ENCODE results near the gene SLC5A11.
"Not testable (repeated sequence)": the region's sequence is repeated elsewhere in the genome, so short reads cannot be mapped to it uniquely, and the experiment has no call there.

Gene SLC5A11

DNA sequence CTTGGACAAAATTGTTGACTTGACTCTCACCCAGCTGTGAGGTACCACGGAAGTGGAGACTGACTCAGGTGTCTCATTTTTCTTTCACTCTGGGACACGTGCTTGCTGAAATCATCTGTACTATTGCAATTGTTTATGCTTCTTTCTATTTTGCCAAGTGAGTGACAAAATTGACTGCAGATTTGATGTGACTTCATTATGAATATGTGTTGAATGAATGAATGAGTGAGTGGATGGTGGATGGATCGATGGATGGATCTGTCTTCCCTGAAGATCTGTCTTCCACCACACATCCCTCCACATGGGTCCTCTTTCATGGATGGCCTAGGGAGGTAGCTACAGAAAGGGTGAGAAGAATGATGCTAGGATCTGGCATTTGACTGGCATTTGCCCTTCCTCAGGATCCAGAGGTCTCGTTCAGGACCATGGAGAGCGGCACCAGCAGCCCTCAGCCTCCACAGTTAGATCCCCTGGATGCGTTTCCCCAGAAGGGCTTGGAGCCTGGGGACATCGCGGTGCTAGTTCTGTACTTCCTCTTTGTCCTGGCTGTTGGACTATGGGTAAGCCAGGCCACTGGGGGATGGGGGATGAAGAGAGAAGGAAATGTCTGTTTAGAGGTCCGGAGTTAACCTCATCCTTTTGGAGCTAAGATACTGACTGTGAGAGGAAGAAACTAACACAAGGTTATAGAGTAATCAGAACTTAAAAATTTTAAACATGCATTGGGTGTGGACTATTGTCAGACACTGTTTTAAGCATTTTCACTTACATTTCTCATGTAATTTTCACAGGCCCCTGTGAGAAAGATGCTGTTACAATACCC lies 12.7 kb downstream of the SLC5A11 start:
- DNase-seq, result peak; percentile 54

DNA sequence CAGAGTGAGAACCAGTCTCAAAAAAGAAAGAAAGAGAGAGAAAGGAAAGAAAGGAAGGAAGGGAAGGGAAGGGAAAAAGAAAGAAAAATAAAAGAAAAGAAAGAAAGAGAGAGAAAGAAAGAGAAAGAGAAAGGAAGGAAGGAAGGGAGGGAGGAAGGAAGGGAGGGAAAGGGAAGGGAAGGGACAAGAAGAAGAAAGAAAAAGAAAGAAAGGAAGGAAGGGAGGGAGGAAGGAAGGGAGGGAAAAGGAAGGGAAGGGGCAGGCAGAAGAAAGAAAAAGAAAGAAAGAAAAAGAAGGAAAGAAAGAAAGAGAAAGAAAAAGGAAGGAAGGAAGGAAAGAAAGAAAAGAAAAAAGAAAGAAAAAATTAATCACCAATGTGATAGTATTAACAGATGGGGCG lies 15.7 kb downstream of the SLC5A11 start:
- no peak for DNase-seq

DNA sequence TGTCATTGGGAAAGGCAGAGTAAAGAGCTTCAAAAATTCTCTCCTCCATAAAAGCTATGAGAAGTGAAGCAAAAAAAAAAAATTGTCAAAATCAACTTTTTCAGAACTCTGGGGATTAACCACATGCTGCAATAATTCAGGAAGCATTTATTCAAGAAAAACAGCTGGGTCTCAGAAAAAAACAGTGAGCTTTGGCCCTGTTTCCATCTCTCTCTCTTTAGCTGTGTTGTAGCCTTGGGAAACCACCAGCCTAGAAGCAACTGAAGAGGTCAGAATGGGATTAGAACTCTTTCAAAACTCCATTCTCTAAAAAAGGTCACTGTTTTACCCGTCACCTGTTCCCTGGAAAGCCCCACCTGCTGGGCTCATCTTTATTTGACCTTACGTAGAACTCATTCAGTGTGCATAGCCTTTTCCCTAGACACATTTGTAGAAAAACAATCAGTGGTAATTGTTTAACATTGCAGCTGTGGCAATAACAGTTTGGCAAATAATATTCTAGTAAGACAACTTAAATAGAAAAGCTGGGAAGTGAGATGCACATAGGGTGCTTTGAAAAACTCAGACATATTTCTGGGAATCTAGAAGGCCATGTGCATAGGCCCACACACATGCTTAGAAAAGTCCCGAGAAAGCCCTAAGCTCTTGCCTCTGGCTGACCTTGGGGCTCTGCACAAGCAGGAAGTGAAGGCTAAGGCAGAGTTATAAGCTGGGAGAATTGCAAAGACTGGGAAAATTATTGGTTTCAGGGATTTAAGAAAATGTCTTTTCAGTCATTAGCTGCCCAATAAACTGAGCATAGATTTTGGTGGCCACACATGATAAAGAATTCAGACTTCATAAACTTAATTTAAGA lies 18.0 kb downstream of the SLC5A11 start:
- DNase-seq, result no peak

DNA sequence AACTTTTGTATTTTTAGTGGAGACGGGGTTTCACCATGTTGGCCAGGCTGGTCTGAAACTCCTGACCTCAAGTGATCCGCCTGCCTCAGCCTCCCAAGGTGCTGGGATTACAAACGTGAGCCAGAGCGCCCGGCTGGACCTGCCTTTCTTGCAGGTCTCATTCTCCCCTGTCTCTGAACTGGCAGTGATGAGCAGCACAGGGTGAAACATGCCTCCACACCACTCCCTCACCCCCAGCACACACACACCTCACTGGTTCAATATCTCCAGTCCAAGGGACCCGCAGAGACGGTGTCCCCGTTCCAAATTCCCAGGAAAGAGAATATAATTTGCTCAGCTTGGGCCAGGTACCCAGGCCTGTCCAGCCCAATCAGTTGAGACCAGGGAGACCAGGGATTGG lies 23.3 kb downstream of the SLC5A11 start:
- no peak for DNase-seq

DNA sequence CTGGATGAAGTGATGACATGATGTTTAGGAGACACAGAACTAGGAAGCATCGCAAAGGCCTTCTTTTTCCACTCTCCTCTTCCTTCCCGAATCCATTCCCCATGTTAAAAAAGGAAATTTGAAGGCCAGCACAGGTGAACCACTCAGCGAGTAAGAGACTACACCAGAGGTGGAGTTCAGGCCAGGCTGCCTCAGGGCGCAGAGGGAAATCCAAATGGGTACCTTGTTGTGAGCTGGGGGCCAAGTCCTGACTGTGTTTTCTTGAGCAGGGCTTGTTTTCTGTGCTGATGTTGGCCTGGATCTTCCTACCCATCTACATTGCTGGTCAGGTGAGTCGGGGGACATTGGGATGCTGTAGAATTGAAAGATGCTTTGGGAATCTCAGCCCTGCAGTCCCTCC lies 26.1 kb downstream of the SLC5A11 start:
- no peak for DNase-seq

DNA sequence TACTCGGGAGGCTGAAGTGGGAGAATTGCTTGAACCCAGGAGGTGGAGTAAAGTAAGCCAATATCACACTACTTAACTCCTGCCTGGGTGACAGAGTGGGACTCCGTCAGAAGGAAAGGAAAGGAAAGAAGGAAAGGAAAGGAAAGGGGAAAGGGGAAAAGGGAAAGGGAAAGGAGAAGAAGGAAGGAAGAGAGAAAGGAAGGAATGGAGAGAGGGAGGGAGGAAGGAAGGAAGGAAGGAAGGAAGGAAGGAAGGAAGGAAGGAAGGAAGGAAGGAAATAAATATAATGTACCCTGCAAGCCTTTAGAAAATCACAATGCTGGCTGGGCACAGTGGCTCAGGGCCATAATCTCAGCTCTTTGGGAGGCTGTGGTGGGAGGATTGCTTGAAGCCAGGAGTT lies 27.3 kb downstream of the SLC5A11 start:
- DNase-seq, result no peak

DNA sequence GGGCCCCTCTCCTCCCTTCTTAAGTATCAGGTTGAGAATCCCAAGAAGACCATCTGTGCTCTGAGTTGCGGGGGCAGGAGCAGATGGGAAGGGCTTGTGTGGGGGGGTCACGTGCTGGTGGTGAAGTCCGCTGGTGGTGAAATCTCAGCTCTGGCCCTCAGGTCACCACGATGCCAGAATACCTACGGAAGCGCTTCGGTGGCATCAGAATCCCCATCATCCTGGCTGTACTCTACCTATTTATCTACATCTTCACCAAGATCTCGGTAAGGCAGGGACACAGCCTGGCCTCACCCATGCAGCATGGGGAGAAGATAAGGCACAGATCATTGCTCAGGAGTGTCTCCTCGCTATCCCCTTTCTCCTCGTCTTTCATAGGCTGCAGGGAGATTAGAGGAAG lies 29.7 kb downstream of the SLC5A11 start:
- DNase-seq, result no peak

DNA sequence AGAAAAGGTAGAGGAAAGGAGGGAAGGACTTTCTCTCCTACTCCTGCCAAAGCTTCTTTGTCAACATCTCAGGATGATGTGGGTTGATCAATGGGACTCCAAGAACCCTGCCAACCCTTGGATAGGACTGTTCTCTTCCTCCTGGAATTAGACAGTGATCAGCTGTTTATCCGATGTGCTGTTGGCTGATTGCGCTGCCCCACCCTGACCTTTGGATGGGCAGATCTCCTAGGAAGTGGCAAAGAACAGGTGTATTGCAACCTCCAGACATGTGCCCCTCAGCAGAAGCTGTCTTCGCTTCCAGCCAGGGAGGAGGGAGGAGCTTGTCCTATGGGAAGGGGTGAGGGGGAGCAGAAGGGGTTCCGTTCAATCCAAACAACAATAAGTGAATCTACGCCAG lies 30.5 kb downstream of the SLC5A11 start:
- no peak for DNase-seq

DNA sequence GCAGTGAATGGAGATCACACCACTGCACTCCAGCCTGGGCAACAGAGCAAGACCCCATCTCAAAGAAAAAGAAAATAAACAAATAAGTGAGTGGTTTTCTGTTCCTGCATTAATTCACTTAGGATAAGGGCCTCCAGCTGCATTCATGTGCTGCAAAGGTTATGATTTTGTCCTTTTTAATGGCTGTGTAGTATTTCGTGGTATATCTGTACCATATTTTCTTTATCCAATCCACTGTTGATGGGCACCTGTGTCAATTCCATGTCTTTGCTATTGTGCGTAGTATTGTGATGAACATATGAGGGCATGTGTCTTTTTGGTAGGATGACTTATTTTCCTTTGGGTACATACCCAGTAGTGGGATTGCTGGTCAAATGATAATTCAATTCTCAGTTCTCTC lies 33.9 kb downstream of the SLC5A11 start:
- no peak for DNase-seq

DNA sequence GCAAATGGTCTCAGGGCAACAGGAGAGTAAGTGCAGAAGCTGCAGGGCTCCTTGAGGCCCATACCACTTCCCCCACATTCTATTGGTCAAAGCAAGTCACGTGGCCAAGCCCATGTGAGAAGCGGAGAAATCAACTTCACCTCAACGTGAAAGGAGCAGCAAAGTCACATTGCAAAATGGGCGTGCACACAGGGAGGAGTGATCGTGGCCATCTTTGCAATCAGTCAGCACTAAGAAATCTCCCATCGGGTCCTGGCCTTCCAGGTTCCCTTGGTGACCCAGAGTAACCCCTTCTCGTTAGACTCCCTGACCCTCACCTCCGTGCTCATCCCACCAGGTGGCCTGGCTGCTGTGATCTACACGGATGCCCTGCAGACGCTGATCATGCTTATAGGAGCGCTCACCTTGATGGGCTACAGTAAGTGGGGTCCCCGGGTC lies 38.0 kb downstream of the SLC5A11 start:
- DNase-seq, result peak; percentile 6

DNA sequence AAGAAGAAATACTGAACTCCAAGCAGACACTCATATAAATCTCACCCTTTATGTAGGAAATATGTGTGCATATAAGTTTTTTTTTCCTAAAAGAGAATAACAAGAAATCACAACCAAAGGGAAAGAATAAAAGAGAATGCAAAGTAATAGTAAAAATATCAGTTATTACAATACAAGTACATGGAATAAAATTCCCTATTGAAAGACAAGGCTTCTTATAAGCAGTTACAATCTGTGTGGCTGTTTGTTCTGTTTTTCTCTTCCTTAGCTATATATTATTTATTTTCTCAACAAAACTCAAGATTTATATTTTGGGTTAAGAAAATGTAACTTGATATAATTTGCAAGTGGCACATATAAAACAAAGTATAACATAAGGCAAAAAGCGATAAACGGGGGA lies 41.7 kb downstream of the SLC5A11 start:
- no peak for DNase-seq

DNA sequence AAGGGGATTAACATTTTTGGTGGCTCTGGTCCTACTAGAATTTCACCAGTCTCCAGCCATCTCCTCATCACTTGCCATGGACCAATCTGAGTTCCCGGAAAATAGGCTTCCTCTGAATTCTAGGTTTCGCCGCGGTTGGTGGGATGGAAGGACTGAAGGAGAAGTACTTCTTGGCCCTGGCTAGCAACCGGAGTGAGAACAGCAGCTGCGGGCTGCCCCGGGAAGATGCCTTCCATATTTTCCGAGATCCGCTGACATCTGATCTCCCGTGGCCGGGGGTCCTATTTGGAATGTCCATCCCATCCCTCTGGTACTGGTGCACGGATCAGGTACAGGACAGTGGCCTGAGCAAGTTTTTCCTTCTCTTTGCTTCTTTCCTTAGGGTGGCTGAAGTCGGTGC lies 45.0 kb downstream of the SLC5A11 start:
- no peak for DNase-seq

DNA sequence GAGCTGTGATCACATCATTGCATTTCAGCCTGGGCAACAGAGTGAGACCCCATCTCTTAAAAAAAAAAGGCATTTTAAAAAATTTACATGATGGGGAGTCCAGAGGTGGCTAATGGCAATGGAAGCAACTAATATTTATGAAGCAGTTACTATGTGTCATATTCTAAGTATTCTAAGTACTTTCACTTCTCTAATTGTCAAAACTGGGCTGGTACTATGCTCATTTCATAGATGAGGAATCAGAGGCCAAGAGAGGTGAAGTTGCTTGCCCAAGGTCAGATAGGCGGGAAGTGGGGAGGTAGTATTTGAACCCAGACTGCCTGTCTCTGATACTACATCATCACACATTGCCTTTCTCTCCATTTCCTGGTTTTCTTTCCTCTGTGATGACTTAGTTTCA lies 50.7 kb downstream of the SLC5A11 start:
- no peak for DNase-seq

DNA sequence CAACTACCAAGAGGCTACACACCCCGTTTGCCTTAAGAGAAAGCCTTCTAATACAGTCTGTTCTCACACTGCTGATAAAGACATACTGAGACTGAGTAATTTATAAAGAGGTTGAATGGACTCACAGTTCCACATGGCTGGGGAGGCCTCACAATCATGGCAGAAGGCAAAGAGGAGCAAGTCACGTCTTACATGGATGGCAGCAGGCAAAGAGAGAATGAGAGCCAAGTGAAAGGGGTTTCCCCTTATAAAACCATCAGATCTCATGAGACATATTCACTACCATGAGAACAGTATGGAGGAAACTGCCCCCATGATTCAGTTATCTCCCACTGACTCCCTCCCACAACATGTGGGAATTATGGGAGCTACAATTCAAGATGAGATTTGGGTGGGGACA lies 51.8 kb downstream of the SLC5A11 start:
- not testable (repeated sequence) for DNase-seq

DNA sequence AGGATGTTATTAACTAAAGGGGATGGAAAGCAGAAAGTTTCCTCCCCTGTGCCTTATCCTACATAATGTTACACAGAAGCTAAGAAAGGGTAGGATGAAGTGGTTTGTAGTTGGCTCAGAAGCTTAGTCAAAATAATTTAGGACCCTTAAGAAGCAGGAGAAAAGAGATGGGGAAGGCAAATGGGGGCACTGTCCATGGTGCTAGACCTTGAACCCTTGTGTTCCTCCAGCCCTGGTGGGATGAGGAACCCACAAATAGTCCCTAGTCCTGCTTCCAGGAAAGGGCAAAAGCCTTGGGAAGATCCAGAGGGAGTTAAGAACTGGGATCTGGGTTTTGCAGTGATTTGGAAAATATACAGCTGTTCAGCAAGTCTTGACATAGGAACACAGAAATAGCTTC lies 54.5 kb downstream of the SLC5A11 start:
- DNase-seq, result no peak

DNA sequence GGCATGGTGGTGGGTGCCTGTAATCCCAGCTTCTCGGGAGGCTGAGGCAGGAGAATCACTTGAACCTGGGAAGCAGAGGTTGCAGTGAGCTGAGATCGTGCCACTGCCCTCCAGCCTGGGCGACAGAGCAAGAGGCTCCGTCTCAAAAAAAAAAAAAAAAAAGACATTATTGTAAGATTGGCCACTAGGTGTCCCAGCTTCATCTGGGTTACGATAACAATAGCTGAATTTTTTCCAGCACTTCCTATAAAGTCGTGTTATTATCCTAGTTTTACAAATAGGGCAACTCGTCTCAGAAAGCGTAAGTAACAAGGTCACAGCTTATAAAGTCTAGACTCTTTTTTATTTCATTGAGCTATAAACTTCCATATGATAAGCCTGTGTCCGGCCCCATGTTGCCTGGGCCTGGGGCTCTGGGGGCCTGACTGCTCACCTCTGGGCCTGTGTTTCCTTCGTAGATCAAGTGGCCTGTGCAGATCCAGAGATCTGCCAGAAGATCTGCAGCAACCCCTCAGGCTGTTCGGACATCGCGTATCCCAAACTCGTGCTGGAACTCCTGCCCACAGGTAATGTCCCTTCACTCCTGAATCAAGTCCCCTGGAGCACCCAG lies 60.5 kb downstream of the SLC5A11 start:
- peak; percentile 36 for DNase-seq

DNA sequence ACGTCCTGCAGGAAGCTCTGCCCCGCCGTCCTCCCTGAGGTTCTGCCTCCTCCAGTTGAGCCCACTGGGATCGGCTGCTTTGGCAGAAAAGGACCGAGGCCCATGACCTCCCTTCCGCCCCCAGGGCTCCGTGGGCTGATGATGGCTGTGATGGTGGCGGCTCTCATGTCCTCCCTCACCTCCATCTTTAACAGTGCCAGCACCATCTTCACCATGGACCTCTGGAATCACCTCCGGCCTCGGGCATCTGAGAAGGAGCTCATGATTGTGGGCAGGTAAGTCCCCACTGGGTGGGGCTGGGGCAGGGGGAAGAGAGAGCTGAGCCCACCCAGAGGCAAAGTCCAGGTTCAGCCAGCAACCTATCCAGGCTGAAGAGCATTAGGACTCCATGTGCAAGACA lies 61.1 kb downstream of the SLC5A11 start:
- no peak for DNase-seq

DNA sequence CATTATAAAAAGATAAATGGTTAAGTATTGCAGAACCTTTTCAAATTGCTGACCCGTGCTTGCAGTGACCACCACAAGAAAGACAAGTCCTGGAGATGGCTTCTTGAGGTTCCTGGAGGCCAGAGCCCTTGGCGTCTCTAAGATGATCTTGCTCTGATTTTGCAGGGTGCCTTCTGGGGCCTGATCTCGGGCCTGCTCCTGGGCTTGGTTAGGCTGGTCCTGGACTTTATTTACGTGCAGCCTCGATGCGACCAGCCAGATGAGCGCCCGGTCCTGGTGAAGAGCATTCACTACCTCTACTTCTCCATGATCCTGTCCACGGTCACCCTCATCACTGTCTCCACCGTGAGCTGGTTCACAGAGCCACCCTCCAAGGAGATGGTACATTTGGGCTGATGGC lies 63.0 kb downstream of the SLC5A11 start:
- DNase-seq, result no peak

DNA sequence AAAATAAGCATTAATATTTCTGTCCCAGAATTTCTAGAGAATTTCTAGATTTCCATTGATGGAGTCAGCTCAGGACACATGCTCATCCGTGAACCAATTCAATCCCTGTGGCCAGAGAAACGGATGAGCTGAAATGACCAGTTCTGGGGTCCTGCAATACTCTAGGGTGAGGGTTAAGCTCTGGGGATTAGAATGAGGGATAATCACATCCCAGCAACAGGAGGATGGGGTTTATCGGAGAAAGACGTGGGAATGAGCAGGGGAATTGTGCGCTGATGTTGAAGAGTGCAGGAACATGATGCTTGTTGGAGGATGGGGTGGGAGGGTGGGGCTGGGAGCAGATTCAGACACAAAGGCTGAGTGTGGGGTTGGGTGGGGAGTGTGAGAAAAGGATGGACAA lies 64.1 kb downstream of the SLC5A11 start:
- no peak for DNase-seq

DNA sequence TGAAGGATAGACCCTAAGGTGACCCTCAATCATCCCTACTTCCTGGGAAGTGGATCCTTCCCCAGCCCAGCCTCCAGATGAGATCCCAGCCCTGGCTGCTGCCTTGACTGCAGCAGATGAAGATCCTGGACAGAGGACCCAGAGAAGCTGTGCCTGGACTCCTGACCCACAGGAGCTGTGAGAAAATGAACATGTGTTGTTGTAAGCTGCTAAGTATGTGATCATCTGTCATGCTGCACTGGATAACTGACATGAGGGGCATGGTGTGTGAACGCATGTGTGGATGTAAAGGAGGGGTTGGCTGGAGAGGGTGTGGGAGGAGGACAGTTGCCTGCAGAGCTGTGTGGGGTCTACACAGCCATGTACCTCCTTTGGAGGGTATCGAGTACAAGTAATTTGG lies 69.3 kb downstream of the SLC5A11 start:
- no peak for DNase-seq

DNA sequence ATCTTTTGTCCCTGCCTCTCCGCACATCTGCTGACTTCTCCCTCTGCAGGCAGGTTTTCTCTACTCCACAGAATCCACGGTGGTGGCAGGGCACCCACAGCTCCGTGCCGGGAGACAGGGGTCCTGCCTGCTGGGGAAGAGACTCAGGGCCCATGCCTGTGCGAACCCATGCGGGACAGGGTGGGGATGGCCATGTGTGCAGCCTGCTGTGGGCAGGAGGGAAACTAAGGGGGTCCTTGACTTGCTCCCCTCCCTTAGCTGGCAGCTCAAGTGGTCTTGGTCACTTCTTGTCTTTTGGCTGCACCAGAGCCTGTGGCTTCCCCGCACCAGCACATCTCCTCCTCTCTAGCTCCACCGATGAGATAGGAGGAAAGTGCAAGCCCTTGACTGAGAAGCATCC lies 69.8 kb downstream of the SLC5A11 start:
- DNase-seq, result no peak

DNA sequence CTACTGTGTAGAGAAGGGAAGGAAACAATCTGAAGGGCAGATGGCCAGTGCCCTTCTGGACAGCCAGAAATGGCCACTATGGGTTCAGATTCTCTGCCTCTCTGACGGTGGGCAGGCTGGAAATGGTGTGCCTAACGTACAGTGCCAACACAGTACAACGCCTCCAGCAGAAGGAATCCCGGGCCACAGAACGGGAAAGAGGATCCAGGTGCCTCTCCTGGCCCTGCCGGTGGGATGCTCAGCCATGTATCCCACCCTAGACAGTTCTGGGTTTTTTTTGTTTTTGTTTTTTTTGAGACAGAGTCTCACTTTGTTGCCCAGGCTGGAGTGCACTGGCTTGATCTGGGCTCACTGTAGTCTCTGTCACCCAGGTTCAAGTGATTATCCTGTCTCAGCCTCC lies 71.5 kb downstream of the SLC5A11 start:
- DNase-seq, result no peak

DNA sequence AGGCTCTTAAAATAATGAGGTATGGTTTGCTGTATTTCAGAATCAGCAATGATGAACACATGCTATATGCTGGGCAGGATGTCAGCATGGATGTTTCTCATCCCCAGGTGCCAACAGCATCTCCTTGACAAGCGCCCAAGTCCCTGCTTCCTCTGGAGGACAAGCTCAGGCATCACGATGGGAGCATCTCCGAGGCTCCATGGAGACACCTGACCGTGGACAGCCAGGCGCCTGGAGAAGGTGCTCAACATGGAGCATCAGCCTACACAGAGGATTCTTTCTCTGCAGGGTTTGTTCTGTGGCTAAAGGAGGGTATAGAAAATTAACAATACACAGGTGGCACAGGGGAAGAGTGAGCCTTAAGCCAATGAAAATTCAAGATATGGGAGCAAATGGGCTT lies 72.1 kb downstream of the SLC5A11 start:
- no peak for DNase-seq

DNA sequence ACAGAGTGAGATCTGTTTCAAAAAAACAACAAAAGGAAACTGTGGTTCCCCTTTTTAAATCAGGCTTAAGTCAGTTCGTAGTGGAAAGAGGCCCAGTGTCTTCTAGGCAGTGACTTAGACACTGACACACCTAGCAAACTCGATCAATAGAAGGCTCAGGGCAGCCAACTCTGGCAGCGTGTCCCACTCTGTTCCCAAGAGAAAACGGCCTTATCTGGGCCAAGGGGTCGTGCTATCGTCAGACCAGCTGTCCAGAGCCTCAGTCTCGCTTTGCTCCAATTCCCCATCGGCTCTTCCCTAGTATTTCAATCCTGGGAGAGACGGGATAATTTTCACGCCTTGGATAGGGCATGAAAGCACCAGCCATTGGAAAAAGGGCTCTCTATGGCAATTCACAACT lies 72.9 kb downstream of the SLC5A11 start:
- DNase-seq, result no peak

Measured in hematopoietic multipotent progenitor cell treated with erythropoietin and hydrocortisone succinate and interleukin-3 and kit ligand, for 8 days (in vitro differentiated cells).